ENCODE results near the gene RPS15. TPM values are rescaled to one million over a fixed set of nuclear protein-coding genes. Genes with fewer than 3 reads are reported as not detected.

RPS15 gene
- total RNA-seq, 4 donors from 2014 or later, result 1,291 to 3,466 (median 2,344) TPM

DNA sequence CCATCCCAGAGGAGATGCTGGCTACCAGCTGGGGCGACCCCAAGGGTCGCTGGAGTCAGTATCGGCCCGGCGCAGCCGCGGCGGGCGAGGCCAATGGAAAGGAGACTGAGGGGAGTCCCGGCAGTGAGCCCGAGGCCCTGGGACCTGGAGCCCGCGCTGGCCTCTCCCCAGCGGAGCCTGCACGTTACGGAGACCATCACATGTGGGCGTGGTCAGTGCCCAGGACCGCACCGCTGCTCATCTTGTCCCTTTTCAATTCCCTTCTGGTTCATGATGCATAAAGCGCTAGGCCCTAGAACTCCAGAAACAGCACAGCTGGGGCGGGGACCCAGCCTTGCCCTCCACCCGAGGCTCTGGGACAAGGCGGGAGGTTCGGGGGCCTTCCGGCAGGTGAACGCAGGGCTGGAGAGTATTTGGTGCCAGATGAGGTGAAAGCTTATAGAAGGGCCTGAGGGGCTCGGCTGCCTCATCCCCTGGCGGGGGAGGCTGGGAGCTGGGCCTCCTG is 32.9 kb downstream of the RPS15 start:
- H3K27me3 ChIP-seq, result peaks cover 88% of the 10 kb centered on the region

DNA sequence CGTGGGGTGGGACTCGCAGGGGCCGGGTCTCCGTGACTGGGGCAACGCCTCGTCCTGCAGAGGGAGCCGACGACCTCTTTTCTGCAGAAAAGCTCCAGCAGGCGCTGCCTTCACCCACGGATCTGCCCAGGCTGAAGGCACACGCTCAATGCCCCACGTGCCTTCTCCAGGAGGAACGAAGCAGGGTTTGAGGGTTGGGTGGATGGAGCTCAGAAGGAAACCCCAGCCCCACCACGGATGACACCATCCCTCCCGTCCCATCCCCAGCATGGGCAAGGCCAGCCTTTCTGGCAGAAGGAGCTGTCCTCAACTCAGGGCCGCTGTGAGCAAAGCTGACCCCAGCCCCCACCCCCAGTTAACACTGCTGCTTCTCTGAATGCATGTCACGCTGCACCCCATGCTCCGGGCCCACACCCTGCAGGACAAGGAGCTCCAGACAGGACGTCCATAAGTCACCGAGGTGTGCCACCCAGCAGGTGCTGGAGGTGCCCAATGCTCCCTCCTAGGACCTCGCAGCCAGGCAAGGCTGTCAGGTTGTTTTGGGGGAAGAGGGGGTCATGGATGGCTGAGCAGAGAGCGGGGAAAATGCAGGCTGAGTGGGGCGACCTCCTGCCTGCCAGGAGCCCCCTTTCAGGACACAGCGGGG is 33.4 kb downstream of the RPS15 start:
- Histone ChIP-seq H3K9me3 (no peaks in the 10 kb centered on the region), H3K4me1 (peaks cover 14 to 86% (median 50%) of the 10 kb centered on the region in 3 donors), H3K4me3 (no peak overlapping the region), H3K27me3 (peaks cover 83% of the 10 kb centered on the region), H3K27ac (no peak overlapping the region), H3K36me3 (peaks cover 0 to 30% of the 10 kb centered on the region in 2 donors)
- ATAC-seq, result no peak
- no peak for TF ChIP-seq POLR2AphosphoS5 (IDR thresholded peaks at IDR 0.05)
- no peak for TF ChIP-seq EP300 (IDR thresholded peaks at IDR 0.05)
- no CpG with 5 or more reads among the region's 24 CpGs for WGBS, 2 donors (ENCODE audit: low coverage in 1 of 2)

More for the DNA sequence above, 32.9 kb downstream of the RPS15 start:
- no CpG with 5 or more reads among the region's 28 CpGs for WGBS, 2 donors (ENCODE audit: low coverage in 1 of 2)
- peak overlapping the region in 1 of 2 donors; percentile 51 for H3K4me3 ChIP-seq
- H3K27ac ChIP-seq, result no peak overlapping the region
- peaks cover 14 to 91% (median 50%) of the 10 kb centered on the region in 3 donors for H3K4me1 ChIP-seq
- no peaks in the 10 kb centered on the region for H3K9me3 ChIP-seq
- TF ChIP-seq EP300 (IDR thresholded peaks at IDR 0.05) (no peak), POLR2A (IDR thresholded peaks at IDR 0.05) (no peak)
- TF ChIP-seq, protein P1, sequence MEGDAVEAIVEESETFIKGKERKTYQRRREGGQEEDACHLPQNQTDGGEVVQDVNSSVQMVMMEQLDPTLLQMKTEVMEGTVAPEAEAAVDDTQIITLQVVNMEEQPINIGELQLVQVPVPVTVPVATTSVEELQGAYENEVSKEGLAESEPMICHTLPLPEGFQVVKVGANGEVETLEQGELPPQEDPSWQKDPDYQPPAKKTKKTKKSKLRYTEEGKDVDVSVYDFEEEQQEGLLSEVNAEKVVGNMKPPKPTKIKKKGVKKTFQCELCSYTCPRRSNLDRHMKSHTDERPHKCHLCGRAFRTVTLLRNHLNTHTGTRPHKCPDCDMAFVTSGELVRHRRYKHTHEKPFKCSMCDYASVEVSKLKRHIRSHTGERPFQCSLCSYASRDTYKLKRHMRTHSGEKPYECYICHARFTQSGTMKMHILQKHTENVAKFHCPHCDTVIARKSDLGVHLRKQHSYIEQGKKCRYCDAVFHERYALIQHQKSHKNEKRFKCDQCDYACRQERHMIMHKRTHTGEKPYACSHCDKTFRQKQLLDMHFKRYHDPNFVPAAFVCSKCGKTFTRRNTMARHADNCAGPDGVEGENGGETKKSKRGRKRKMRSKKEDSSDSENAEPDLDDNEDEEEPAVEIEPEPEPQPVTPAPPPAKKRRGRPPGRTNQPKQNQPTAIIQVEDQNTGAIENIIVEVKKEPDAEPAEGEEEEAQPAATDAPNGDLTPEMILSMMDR (IDR thresholded peaks at IDR 0.05), result no peak
- H3K36me3 ChIP-seq, result peaks cover 0 to 30% of the 10 kb centered on the region in 2 donors
- ATAC-seq, result no peak

DNA sequence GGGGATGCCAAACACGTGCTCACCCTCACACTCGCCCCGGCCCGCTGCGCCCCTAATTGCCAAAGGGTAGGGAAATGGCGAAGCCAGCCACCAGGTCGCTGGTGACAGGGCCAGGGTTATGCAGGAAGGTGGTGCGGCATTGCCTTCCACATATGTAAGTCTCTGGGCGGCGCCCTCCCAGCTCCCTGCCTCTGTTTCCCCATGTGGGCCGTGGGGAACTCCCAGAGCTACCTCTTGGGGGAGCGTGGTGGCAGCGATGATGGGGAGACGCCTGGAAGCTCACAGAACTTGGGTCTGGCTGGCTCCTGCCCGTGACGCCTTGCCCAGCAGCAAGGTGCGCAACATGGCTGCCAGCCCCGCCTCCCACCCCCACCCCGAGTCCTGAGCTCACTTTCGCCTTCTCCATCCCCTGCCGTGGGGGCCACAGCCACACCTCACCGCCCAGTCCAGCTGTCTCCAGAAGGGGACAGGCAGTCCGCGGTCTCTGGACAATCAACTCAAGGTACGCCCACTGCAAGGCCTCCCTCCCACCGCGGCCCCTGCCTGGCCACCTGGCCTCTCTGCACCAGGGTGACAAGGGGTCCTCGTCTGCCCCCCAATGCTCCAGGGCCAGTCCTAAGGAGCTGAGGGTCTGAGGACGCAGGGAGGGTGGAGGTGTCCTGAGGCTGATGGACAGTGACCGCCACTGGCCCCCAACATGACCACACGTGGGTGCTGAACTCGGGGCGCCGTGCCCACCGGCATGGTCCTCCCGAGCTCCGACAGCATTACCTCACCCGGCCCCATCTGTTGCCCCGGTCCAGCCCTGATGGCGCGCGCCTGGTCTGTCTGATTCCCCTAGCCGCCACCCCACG is 34.3 kb downstream of the RPS15 start:
- Histone ChIP-seq H3K36me3 (peaks cover 0 to 35% of the 10 kb centered on the region in 2 donors), H3K4me1 (peaks cover 12 to 83% (median 42%) of the 10 kb centered on the region in 3 donors), H3K4me3 (no peak overlapping the region), H3K27me3 (peaks cover 74% of the 10 kb centered on the region), H3K9me3 (no peaks in the 10 kb centered on the region), H3K27ac (no peak overlapping the region)
- TF ChIP-seq POLR2AphosphoS5 (IDR thresholded peaks at IDR 0.05), result no peak
- no peak for TF ChIP-seq EP300 (IDR thresholded peaks at IDR 0.05)
- TF ChIP-seq POLR2A (IDR thresholded peaks at IDR 0.05), result no peak
- TF ChIP-seq, protein P1 (IDR thresholded peaks at IDR 0.05), result no peak
- 34 to 50% methylated on average over 6 to 8 of the region's 44 CpGs for WGBS, 2 donors (ENCODE audit: low coverage in 1 of 2)
- ATAC-seq, result no peak

DNA sequence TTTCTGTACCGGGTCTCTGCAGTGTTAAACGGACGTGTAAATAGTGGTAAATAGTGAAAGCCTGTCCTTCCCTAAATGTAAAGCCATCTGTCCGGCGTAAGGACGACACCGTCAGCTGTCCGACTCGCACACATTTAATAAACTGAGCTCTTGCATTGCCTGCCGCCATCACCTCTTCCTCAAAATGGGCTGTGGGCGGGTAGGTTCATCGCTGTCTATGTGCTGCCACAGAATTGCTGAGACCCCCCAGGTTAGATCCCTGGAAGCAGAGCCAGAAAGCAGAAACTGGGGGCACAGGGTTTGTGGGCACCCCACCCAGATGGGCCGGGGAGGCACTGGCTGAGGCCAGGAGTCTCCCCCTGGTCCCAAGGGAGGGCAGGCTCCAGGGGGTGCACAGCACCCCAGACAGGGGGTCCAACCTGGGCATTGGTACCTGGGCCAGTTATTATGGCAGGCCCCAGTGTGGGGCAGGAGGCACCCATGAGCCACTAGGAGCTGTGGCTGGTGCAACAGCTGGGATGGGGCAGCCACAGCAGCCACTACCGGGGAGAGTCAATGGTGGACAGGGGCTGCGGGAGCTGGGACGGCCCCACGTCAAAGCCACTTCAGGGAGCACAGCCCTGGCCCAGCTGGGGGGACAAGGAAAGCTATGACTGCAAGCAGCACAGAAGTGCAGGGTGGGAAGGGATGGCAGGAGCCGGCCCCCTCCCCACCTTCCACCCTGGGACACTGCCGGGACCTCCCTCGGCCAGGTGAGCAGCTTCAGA is 35.1 kb downstream of the RPS15 start:
- WGBS, 2 donors (ENCODE audit: low coverage in 1 of 2), result 30 to 67% methylated on average over 2 of the region's 20 CpGs
- TF ChIP-seq EP300 (IDR thresholded peaks at IDR 0.05) (no peak), POLR2A (IDR thresholded peaks at IDR 0.05) (no peak), POLR2AphosphoS5 (IDR thresholded peaks at IDR 0.05) (no peak)
- TF ChIP-seq, protein P1 (IDR thresholded peaks at IDR 0.05), result no peak
- Histone ChIP-seq H3K4me1 (peaks cover 9 to 83% (median 39%) of the 10 kb centered on the region in 3 donors), H3K27ac (no peak overlapping the region), H3K9me3 (no peaks in the 10 kb centered on the region), H3K36me3 (peaks cover 0 to 38% of the 10 kb centered on the region in 2 donors), H3K27me3 (peaks cover 66% of the 10 kb centered on the region), H3K4me3 (no peak overlapping the region)
- ATAC-seq, result no peak
